GM21381 (cell line): ENCODE data around the gene DNMT1.
A peak's percentile ranks its signal among the peaks of the same experiment; 100 is the strongest.
"Not testable (repeated sequence)": the region's sequence is repeated elsewhere in the genome, so short reads cannot be mapped to it uniquely, and the experiment has no call there.

Experiments used
- ATAC-seq: cut with Tn5 transposase; IDR thresholded peaks from one replicate; pipeline ENCODE4 v1.9.1; 2021; ENCODE audit warnings: mild to moderate bottlenecking, moderate library complexity; ENCODE audit not compliant: unreplicated experiment

DNMT1 gene

GRCh38 chr19:10194500-10195198 lies at the start of gene DNMT1:
Gene DNMT1, minus strand, starts transcription at chr19:10194953. Its CDS starts 54 bp downstream, at chr19:10194899.
- ATAC-seq, result peak; percentile 80

- ATAC-seq, result no peak
Observed at GRCh38 chr19:10243606-10244005, 48.9 kb upstream of the DNMT1 start.

- not testable (repeated sequence) for ATAC-seq
Observed at GRCh38 chr19:10241826-10242449, 47.2 kb upstream of the DNMT1 start.

GRCh38 chr19:10238172-10238783 lies 43.5 kb upstream of the DNMT1 start:
- ATAC-seq, result no peak

- ATAC-seq, result no peak
Observed at GRCh38 chr19:10237702-10238101, 42.9 kb upstream of the DNMT1 start.

- not testable (repeated sequence) for ATAC-seq
Observed at GRCh38 chr19:10235409-10235808, 40.7 kb upstream of the DNMT1 start.

- ATAC-seq, result no peak
Observed at GRCh38 chr19:10235003-10235402, 40.2 kb upstream of the DNMT1 start.

- ATAC-seq, result no peak
Observed at GRCh38 chr19:10233946-10234345, 39.2 kb upstream of the DNMT1 start.

GRCh38 chr19:10231612-10232228 lies 37.0 kb upstream of the DNMT1 start:
- no peak for ATAC-seq

GRCh38 chr19:10230861-10231611 lies 36.3 kb upstream of the DNMT1 start, which contains the start of gene S1PR2:
Gene S1PR2, minus strand, starts transcription at chr19:10231331. Its CDS starts 6,426 bp downstream, at chr19:10224905.
- ATAC-seq, result peak; percentile 34

- ATAC-seq, result no peak
Observed at GRCh38 chr19:10230173-10230860, 35.6 kb upstream of the DNMT1 start.

GRCh38 chr19:10228920-10229319 lies 34.2 kb upstream of the DNMT1 start:
- no peak for ATAC-seq

- no peak for ATAC-seq
Observed at GRCh38 chr19:10228393-10228792, 33.6 kb upstream of the DNMT1 start.

- ATAC-seq, result no peak
Observed at GRCh38 chr19:10227026-10227971, 32.5 kb upstream of the DNMT1 start.

- ATAC-seq, result no peak
Observed at GRCh38 chr19:10226376-10227025, 31.7 kb upstream of the DNMT1 start.

GRCh38 chr19:10226021-10226375 lies 31.2 kb upstream of the DNMT1 start:
- no peak for ATAC-seq

- ATAC-seq, result no peak
Observed at GRCh38 chr19:10224337-10224736, 29.6 kb upstream of the DNMT1 start.

GRCh38 chr19:10223488-10224213 lies 28.9 kb upstream of the DNMT1 start:
- no peak for ATAC-seq
